Epithelial cell of proximal tubule (primary cell): ENCODE measurements around the gene HECTD2. TPM values are rescaled to one million over a fixed set of nuclear protein-coding genes. Genes with fewer than 3 reads are reported as not detected.
"Not testable (repeated sequence)": the region's sequence is repeated elsewhere in the genome, so short reads cannot be mapped to it uniquely, and the experiment has no call there.

ENCODE experiments used
- DNase-seq: peaks from one replicate; pipeline ENCODE4 v3.0.0-alpha.2; 2011; ENCODE audit warnings: low read depth
- H3K4me3 ChIP-seq: 2 replicates; pipeline ENCODE4 v1.5.1; 2011; ENCODE audit warnings: low read depth, mild to moderate bottlenecking, low read length
- CTCF ChIP-seq: conservative IDR thresholded peaks from 2 replicates; pipeline ENCODE4 v1.5.1; 2012; ENCODE audit warnings: low read depth, mild to moderate bottlenecking, low read length
- total RNA-seq: library from RNA; depleted of rRNA; stranded (reverse); fragments of >200 nt; gene quantifications from 2 replicates; pipeline ENCODE4 v1.2.3, GENCODE V29; 2015

The HECTD2 gene
- total RNA-seq, 1 donor from 2014 or later = 3.7 TPM

DNA sequence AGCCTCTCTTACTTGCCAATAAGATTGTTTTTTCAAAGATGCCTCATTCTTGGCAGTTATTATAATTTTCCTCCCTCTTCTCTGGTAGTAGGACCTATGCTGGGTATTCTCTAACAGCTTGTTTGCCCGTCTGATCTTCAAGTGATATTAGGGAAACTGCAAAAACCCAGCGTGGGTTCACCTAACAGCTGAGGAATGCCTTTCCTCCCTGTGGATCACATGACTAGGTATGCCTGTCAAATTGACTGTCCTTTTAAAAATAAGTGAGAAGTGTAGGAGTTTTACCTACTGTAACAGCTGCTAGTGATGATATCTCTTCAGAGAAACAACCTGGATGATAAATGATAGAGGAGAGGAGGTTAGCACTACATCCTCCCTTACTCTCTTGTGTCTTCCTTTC lies 22.0 kb downstream of the HECTD2 start:
- H3K4me3 ChIP-seq = no peak overlapping the region
- no peak for DNase-seq
- no peak for TF ChIP-seq CTCF

GRCh38 chr10:91433620-91434019 lies 23.5 kb downstream of the HECTD2 start:
- H3K4me3 ChIP-seq = no peak overlapping the region
- TF ChIP-seq CTCF = no peak
- DNase-seq = no peak

GRCh38 chr10:91434041-91434440 lies 23.9 kb downstream of the HECTD2 start:
- H3K4me3 ChIP-seq = no peak overlapping the region
- no peak for DNase-seq
- TF ChIP-seq CTCF = no peak

DNA sequence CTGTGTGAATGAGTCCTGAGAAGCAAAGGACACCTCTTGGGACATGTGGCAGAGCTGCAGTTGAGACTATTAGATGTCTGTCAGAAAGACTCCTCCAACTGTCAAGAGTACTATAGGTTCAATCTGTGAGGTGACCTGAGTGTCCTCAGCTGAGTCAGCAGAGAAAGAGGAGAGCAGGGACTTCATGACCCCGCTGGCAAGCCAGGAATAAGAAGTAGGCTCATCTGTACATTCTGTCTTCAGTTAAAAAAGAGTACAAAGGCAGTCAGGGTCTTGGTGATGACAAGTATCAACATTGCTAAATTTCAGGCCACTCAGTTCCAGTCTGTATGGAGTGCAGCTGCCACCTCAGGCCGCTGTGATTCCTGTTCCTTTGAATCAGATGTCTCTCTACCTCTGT lies 25.1 kb downstream of the HECTD2 start:
- DNase-seq = no peak
- H3K4me3 ChIP-seq = no peak overlapping the region
- no peak for TF ChIP-seq CTCF

GRCh38 chr10:91438228-91438627 lies 28.1 kb downstream of the HECTD2 start:
- H3K4me3 ChIP-seq, DNase-seq: not testable (repeated sequence)

DNA sequence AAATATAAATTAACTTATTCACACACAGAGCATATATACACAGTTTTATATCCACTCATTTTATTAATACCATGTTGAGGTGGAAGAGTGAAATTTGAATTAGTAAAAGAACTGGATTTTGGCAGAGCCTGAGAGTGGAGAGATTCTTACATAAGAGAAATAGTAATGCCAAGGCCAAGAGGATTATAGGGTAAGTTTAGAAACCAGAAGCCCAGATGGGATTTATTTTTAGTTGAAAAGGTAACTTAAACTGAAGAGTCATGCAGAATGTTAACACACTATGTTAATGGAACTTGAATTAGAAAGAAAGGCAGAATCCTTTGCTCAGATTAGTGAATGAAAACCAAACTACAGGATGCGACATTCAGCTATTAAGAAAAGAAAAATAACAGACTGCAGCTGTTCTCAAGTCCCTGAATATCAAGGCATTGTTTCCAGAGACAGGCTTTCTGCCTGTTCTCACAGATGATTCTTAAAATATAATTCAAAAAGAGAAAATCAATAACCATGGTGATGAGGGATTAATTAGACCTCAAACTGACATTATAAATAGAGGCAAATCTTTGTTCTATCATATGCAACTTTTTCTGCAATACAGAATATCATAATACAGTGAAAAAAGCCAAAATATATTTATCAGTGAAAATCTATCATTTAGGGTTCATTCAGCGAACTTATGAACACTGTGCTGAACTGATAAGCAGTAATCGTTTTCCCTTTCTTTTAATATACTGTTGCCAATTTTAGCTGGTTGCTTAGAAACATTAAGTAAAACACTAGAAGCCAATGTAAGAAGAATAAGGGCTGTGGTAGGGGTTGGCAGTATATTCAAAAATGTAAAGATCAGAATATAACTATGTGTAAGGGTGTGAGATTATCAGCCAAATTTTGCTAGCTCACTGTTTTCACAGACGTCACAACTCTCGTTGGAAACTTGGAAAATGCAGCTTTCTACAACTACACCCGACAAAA lies 34.4 kb downstream of the HECTD2 start:
- no peak for TF ChIP-seq CTCF
- no peak for DNase-seq
- no peak overlapping the region for H3K4me3 ChIP-seq

DNA sequence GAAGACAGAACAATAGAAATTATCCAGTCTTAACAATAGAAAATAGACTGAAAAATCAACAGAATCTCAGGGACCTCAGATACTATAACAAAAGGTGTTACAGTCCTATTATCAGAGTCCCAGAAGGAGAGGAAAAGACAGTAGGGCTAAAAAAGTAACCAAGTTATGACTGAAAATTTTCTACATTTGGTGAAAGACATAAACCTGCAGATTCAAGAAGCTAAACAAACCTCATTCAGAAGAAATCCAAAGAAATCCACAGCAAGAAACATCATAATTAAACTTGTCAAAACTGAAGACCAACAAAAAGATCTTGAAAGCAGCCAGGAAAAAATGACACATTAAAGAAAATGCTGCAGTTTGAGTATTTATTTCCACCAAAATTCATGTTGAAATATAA lies 41.9 kb downstream of the HECTD2 start:
- no peak for TF ChIP-seq CTCF
- H3K4me3 ChIP-seq = no peak overlapping the region
- no peak for DNase-seq
